Ramos (cell line): ENCODE measurements around the gene ASAP3.

Experiments
- in situ Hi-C: fragments of 300-500 bp; cut with MboI; formaldehyde crosslinking; loops from one replicate; pipeline ENCODE4 v1.14.3; 2022; ENCODE audit warnings: low sequenced_read_pairs; ENCODE audit not compliant: unreplicated experiment

The ASAP3 gene

GRCh38 chr1:23483321-23484252, at the start of gene ASAP3:
Gene ASAP3, minus strand, starts transcription at chr1:23484179. Its CDS starts 46 bp downstream, at chr1:23484133.
- in situ Hi-C loops: no loop called here

- in situ Hi-C loops: no loop called here
Measured at GRCh38 chr1:23533246-23534023, 49.5 kb upstream of the ASAP3 start.

DNA sequence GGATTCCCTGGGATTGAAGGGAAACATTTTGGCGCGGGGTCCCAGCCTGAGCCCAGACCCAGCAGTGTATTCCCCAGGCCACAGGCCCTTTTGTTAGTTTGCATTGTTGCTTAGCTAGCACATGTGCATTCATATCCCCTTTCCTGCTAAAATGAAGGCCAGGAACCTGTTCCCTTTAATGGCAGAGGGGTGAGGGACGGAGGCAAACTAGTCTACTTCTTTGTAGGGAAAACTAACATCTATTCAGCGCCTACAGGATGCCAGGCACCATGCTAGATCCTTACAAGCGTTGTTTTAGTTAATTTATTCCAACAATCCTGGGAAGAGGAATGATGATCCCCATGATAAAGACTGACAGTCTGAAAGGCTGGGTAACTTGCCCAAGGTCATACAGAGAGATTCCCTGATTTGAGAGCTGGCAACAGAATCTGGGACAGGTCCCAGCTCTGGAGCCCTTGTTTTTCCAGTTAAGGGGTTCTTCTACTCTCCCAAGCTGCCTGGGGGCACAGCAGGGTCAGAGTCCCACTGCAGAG, 47.6 kb upstream of the ASAP3 start:
- in situ Hi-C loops: no loop called here

- in situ Hi-C loops: no loop called here
Measured at GRCh38 chr1:23530747-23531561, 47.0 kb upstream of the ASAP3 start, which contains the start of gene E2F2. Gene E2F2, minus strand, starts transcription at chr1:23531233. Its CDS starts 440 bp downstream, at chr1:23530793.

GRCh38 chr1:23530087-23530746, 46.2 kb upstream of the ASAP3 start:
- in situ Hi-C loops: no loop called here

DNA sequence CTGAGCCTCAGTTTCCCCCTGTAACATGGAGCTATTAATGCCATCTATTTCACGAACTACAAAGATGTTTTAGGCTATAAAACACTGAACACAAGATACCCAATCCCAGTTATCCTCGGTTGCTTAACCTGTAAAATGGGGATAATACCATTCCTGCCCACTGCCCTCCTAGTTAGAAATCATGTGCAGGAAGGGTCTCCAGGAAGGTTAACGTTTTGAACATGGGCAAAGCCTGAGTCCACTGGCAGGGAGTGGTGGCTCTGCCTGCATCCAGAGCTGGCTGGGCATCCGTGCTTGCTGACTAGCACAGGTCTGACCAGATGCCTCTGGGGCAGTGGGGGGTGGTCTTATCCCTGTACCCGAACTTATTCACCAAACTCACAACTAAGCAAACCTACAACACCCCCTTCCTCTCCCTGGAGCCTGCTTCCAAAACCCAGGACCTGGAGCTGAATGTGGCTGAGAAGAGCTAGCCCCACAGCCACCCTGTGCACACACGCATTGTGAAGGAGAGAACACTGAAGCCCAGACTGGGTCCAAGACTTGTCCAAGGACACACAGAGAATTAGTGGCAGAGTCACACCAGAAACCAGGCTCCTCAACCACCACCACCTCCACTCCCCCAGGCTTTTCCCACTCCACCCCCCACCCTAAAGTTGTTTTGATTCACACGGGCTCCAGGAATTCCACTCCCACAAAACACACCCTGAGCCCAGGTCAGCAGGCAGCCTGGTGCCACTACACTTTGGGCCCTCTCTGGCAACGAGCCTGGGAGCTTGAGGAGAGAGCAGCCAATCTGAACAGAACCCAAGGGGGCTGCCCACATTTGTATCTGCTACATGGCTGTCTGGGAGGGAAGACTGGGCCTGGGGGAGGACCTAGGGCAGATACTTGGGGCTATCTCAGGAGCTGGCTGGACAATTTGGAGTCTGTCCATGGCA, 45.4 kb upstream of the ASAP3 start:
- in situ Hi-C loops: no loop called here

- in situ Hi-C loops: no loop called here
Measured at GRCh38 chr1:23528250-23528978, 44.4 kb upstream of the ASAP3 start.

GRCh38 chr1:23527900-23528249, 43.9 kb upstream of the ASAP3 start:
- in situ Hi-C loops: no loop called here

GRCh38 chr1:23527366-23527765, 43.4 kb upstream of the ASAP3 start:
- in situ Hi-C loops: no loop called here

DNA sequence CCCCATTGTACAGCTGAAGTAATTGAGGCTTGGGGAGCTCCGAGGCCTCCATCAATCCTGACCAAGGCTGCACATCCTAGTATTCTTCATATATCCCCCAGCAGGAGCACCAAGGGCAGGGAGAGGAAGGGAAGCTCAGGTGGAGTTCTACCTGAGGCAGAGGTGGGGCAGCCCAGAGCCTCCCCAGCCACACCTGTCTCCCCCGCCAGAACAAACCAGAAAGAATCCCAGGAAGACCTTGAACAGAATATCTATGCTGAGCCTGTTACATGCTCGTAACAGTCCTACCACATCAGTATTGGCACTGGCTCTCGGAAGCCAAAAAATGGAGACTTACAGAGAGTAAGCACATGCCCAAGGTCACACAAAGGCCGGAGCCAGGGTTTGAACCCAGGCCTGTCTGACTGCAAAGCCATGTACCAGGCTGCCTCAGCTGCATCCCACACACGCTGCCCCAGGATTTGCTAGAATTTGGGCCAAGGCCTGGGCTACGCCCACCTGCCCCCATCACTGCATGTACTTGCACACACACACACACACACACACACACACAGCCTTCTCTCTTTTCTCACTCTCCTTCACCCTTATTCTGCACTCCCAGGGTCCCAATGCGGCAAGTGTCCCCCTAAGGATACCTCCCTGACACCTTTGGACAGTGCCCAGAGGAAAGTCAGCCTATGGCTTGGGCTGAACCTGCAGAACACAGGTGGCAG, 42.5 kb upstream of the ASAP3 start:
- in situ Hi-C loops: no loop called here

- in situ Hi-C loops: no loop called here
Measured at GRCh38 chr1:23525558-23526250, 41.7 kb upstream of the ASAP3 start.

- in situ Hi-C loops: no loop called here
Measured at GRCh38 chr1:23524716-23525401, 40.9 kb upstream of the ASAP3 start.

- in situ Hi-C loops: no loop called here
Measured at GRCh38 chr1:23524163-23524562, 40.2 kb upstream of the ASAP3 start.

DNA sequence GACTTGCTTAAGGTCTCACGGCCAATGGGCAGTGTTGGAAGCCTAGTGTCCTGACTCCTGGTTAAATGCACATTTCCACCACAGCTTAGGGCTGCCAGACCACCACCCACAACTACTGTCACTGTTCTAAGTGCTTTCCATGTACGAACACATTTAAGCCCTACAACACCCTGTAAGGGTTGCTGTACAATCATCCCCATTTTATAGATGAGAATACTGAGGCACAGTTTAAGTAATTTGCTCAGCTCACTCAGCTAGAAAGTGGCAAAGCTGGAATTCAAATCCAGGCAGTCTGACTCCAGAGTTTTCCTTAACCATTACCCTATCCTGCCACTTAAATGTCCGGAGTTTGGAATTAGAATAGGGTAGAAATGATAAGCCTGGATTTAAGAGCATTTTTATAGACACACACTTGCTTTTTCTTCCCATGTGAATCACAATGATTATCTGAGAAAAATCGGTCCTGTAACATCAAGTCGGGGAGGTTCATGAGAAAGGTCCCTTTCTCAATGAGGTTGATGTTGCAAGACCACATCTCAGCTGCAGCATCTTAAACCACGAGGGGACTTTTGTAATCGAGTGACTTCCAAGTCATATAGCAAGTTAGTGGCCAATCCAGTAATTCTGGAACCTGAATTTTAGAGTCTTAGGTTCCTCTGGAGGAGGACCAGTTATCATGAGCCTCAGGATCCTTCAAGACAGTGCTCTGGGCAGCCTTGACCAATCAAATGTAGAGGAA, 38.4 kb upstream of the ASAP3 start:
- in situ Hi-C loops: no loop called here

DNA sequence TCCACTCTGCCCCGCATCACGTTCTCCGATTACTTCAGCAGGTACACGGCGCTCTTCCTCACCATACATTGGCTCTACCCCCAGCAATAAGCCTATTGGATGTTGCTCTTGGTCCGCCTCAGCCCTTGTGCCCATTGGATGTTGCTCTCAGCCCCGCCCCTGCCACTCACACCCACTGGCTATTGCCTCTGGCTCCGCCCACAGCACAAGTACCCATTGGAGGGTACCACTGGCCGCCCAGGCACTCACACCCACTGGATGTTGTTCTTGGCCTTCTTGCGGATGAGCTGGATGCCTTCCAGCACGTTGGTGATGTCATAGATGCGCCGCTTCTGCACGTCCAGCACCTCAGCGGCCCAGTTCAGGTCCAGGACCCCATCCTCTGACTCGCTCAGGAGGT, 37.6 kb upstream of the ASAP3 start:
- in situ Hi-C loops: no loop called here

DNA sequence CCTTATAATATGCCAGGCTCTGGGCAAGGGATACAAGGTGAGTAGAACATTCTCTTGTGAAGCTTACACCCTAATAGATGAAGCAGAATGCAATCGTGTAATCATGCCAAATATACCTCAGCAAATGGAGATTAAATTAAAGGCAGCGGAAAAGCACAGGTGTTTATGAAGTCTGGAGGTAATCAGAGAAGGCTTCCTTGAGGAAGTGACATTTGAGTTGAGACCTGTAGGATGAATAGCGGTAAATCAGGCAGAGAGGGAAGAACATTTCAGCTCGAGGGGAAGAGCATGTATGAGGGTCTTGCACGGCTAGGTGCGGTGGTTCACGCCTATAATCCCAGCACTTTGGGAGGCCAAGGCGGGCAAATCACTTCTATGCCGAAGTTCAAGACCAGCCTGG, 33.6 kb upstream of the ASAP3 start:
- in situ Hi-C loops: no loop called here
